Cortex of kidney (tissue), 1 donor: ENCODE results near the gene LONRF2.
"Not testable (repeated sequence)": the region's sequence is repeated elsewhere in the genome, so short reads cannot be mapped to it uniquely, and the experiment has no call there.

ENCODE experiments used
- DNase-seq: peaks from one replicate; lab custom pipeline; 2025; lab: John Stamatoyannopoulos, UW

The LONRF2 gene

GRCh38 chr2:100253786-100254185 is 68.5 kb downstream of the LONRF2 start:
- DNase-seq: no peak

GRCh38 chr2:100252811-100253698 is 69.2 kb downstream of the LONRF2 start:
- DNase-seq: no peak

- no peak for DNase-seq
These were observed 71.7 kb downstream of the LONRF2 start for GRCh38 chr2:100250645-100251044.

GRCh38 chr2:100248971-100249370 is 73.3 kb downstream of the LONRF2 start:
- DNase-seq: no peak

- DNase-seq: not testable (repeated sequence)
These were observed 73.7 kb downstream of the LONRF2 start for GRCh38 chr2:100248556-100248955.

GRCh38 chr2:100248044-100248330 is 74.3 kb downstream of the LONRF2 start:
- no peak for DNase-seq

- no peak for DNase-seq
These were observed 74.9 kb downstream of the LONRF2 start for GRCh38 chr2:100247256-100248043.

GRCh38 chr2:100246163-100247145 is 75.8 kb downstream of the LONRF2 start:
- no peak for DNase-seq

- no peak for DNase-seq
These were observed 76.6 kb downstream of the LONRF2 start for GRCh38 chr2:100245681-100246080.

GRCh38 chr2:100244881-100245605 is 77.3 kb downstream of the LONRF2 start:
- DNase-seq: no peak

GRCh38 chr2:100243631-100244030 is 78.7 kb downstream of the LONRF2 start:
- DNase-seq: no peak

- DNase-seq: no peak
These were observed 79.2 kb downstream of the LONRF2 start for GRCh38 chr2:100242891-100243619.

GRCh38 chr2:100242476-100242875 is 79.8 kb downstream of the LONRF2 start:
- no peak for DNase-seq

- DNase-seq: no peak
These were observed 81.1 kb downstream of the LONRF2 start for GRCh38 chr2:100241236-100241635.

- no peak for DNase-seq
These were observed 81.9 kb downstream of the LONRF2 start for GRCh38 chr2:100240386-100240785.

GRCh38 chr2:100239486-100240210 is 82.7 kb downstream of the LONRF2 start:
- DNase-seq: no peak

GRCh38 chr2:100238471-100238870 is 83.8 kb downstream of the LONRF2 start:
- no peak for DNase-seq

- no peak for DNase-seq
These were observed 84.5 kb downstream of the LONRF2 start for GRCh38 chr2:100237770-100238169.

- DNase-seq: no peak
These were observed 85.1 kb downstream of the LONRF2 start for GRCh38 chr2:100237163-100237562.

GRCh38 chr2:100236166-100236565 is 86.1 kb downstream of the LONRF2 start:
- no peak for DNase-seq
